Measurements from ENCODE around the gene ALG1. TPM values are rescaled to one million over a fixed set of nuclear protein-coding genes. Genes with fewer than 3 reads are reported as not detected.

ALG1 gene
- total RNA-seq, 1 experiment from 2014 or later, result 22.2 TPM

DNA sequence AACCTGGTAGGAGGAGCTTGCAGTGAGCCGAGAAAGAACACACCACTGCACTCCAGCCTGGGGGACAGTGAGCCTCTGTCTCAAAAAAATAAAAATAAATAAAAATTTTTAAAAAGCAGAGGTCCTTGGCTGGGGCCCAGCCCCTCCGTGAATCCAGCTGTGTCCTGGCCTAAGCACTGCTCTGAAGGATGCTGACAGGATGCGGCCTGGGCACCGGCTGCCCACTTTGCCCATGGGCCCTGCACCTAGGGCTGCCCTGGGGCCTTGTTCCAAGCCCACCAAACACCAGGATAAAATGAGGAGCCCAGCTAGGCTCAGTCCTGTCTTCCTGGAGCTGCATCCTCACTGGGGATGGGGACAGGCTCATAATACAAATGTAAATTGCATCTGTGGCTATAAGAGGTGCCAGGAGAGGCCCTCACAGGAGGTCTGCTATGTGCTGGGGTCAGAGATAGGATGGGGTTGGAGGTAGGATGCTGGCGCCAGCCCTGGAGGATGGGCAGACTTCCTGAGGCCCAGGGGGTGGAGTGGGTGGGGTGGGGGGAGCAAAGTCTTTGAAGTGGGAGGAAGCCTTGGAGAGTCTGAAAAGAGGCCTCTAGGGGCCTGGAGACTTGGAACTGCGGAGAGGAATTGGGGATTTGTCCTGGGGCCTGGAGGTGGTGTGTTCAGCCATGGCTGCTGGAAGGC lies 12.1 kb upstream of the ALG1 start:
- Histone ChIP-seq H3K27me3 (replicated peaks) (peaks cover 22% of the 10 kb centered on the region), H3K36me3 (no peaks in the 10 kb centered on the region), H3K9me3 (replicated peaks) (no peaks in the 10 kb centered on the region), H3K27ac (no peak overlapping the region), H3K4me1 (replicated peaks) (no peaks in the 10 kb centered on the region), H3K4me3 (no peak overlapping the region)
- DNase-seq (ENCODE audit: low read depth in 1 of 2, low spot score in 2 of 2), result no peak

GRCh38 chr16:5060073-5060641 lies 11.5 kb upstream of the ALG1 start:
- Histone ChIP-seq H3K36me3 (no peaks in the 10 kb centered on the region), H3K27me3 (replicated peaks) (peaks cover 28% of the 10 kb centered on the region), H3K9me3 (replicated peaks) (no peaks in the 10 kb centered on the region), H3K4me3 (no peak overlapping the region), H3K27ac (no peak overlapping the region), H3K4me1 (replicated peaks) (no peaks in the 10 kb centered on the region)
- DNase-seq (ENCODE audit: low read depth in 1 of 2, low spot score in 2 of 2), result no peak

- no peak for DNase-seq (ENCODE audit: low read depth in 1 of 2, low spot score in 2 of 2)
- Histone ChIP-seq H3K27me3 (replicated peaks) (peaks cover 40% of the 10 kb centered on the region), H3K9me3 (replicated peaks) (no peaks in the 10 kb centered on the region), H3K4me1 (replicated peaks) (no peaks in the 10 kb centered on the region), H3K4me3 (no peak overlapping the region), H3K27ac (no peak overlapping the region), H3K36me3 (no peaks in the 10 kb centered on the region)
These were observed 9.6 kb upstream of the ALG1 start for GRCh38 chr16:5062051-5062450.

DNA sequence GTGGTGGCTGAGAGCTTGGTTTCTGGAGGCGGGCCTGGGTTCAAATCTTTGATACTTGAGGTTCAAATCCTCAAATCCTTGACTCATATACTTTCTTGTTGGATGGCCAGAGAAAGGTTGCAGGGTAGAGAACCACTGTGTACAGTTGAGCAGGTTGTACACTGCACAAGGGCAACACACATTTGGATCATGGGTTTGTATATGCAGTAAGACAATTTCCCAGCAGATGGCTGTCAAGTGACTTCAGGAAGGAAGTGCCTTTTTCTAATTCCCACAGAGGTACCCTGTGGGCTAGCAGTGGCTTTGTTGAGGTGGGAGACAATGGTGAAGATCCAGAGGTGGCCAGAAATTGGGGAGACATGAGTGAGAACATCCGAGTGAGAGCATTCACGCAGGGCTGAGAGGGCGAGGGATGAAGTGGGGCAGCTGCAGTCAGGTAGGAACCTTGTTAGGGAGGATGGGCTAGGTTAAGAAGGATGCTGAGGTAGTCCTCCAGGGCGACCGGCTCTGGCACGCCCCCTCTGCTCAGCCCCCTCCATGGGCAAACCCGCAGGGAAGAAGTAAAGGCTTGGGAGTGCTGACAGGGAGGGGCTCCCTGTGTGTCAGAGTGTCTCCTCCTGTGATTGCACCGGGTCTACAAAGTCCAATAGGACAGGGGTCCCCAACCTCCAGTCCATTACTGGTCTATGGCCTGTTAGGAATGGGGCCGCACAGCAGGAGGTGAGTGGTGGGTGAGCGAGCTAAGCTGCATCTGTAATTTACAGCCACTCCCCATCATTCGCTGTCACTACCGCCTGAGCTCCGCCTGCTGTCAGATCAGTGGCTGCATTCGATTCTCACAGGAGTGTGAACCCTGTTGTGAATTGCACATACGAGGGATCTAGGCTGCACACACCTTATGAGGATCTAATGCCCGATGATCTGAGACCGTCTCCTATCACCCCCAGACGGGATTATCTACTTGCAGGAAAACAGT lies 8.6 kb upstream of the ALG1 start:
- no peak overlapping the region for H3K4me3 ChIP-seq
- peaks cover 50% of the 10 kb centered on the region for H3K27me3 ChIP-seq (replicated peaks)
- no peaks in the 10 kb centered on the region for H3K36me3 ChIP-seq
- H3K27ac ChIP-seq, result no peak overlapping the region
- H3K4me1 ChIP-seq (replicated peaks), result no peaks in the 10 kb centered on the region
- H3K9me3 ChIP-seq (replicated peaks), result no peaks in the 10 kb centered on the region
- no peak for DNase-seq (ENCODE audit: low read depth in 1 of 2, low spot score in 2 of 2)

GRCh38 chr16:5064915-5065314 lies 6.7 kb upstream of the ALG1 start:
- Histone ChIP-seq H3K4me3 (no peak overlapping the region), H3K27ac (no peak overlapping the region), H3K36me3 (no peaks in the 10 kb centered on the region), H3K9me3 (replicated peaks) (no peaks in the 10 kb centered on the region), H3K4me1 (replicated peaks) (no peaks in the 10 kb centered on the region), H3K27me3 (replicated peaks) (peaks cover 51% of the 10 kb centered on the region)
- DNase-seq (ENCODE audit: low read depth in 1 of 2, low spot score in 2 of 2), result no peak

GRCh38 chr16:5065326-5065725 lies 6.3 kb upstream of the ALG1 start:
- Histone ChIP-seq H3K27me3 (replicated peaks) (peaks cover 51% of the 10 kb centered on the region), H3K36me3 (no peaks in the 10 kb centered on the region), H3K9me3 (replicated peaks) (no peaks in the 10 kb centered on the region)

GRCh38 chr16:5065813-5066212 lies 5.8 kb upstream of the ALG1 start, which contains the start of gene C16orf89:
C16orf89 (minus strand) TSS chr16:5065956; CDS start chr16:5065908, 48 bp downstream.
- Histone ChIP-seq H3K36me3 (no peaks in the 10 kb centered on the region), H3K4me1 (replicated peaks) (no peaks in the 10 kb centered on the region), H3K27me3 (replicated peaks) (peaks cover 51% of the 10 kb centered on the region), H3K9me3 (replicated peaks) (no peaks in the 10 kb centered on the region), H3K27ac (no peak within 1 kb of the TSS), H3K4me3 (no peak within 1 kb of the TSS)
- DNase-seq (ENCODE audit: low read depth in 1 of 2, low spot score in 2 of 2), result no peak

More at GRCh38 chr16:5065326-5065725, 6.3 kb upstream of the ALG1 start:
- H3K27ac ChIP-seq, result no peak overlapping the region
- no peak for DNase-seq (ENCODE audit: low read depth in 1 of 2, low spot score in 2 of 2)
- H3K4me3 ChIP-seq, result no peak overlapping the region
- no peaks in the 10 kb centered on the region for H3K4me1 ChIP-seq (replicated peaks)

DNA sequence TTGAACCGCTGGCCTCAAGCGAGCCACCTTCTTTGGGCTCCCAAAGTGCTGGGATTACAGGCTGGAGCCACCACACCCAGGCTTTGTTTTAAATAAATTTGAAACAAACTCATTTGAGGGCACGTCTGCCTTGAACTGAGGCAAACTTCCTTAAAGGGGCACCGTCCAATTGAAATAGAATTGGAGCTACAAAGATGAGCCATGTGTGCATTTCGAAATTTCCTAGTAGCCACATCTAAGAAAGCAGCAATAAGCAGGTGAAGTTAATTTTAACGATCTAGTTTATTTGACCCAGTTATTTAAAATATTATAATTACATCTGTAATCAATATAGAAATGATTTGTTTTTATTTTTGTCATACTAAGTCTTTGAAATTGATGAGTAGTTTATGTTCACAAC lies 5.1 kb upstream of the ALG1 start:
- DNase-seq (ENCODE audit: low read depth in 1 of 2, low spot score in 2 of 2), result no peak
- peaks cover 51% of the 10 kb centered on the region for H3K27me3 ChIP-seq (replicated peaks)
- no peaks in the 10 kb centered on the region for H3K9me3 ChIP-seq (replicated peaks)
- peaks cover 6% of the 10 kb centered on the region for H3K4me1 ChIP-seq (replicated peaks)
- no peak overlapping the region for H3K27ac ChIP-seq
- no peaks in the 10 kb centered on the region for H3K36me3 ChIP-seq
- no peak overlapping the region for H3K4me3 ChIP-seq

GRCh38 chr16:5069048-5069447 lies 2.6 kb upstream of the ALG1 start:
- Histone ChIP-seq H3K27ac (no peak overlapping the region), H3K36me3 (peaks cover 8% of the 10 kb centered on the region), H3K4me3 (no peak overlapping the region), H3K4me1 (replicated peaks) (peaks cover 15% of the 10 kb centered on the region), H3K9me3 (replicated peaks) (no peaks in the 10 kb centered on the region), H3K27me3 (replicated peaks) (peaks cover 37% of the 10 kb centered on the region)
- DNase-seq (ENCODE audit: low read depth in 1 of 2, low spot score in 2 of 2), result no peak

DNA sequence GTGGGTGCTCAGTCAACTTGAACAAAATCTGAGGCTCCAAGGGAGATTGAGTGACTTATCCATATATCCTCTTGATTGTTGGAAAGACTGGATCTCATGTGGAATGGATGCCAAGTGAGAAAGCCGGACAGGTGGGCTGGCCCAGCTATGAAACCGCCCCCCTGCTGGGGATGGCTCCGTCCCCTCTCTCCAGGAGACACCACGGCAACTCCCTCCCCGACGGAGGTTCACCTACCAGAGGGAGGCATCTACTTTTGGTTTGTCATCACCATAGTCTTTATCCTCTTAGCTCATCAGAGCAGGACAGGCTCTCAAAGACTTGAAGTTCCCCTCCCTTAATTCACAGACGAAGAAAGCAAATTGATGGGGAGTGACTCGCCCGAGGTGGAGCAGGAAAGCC lies 1.8 kb upstream of the ALG1 start:
- H3K36me3 ChIP-seq, result peaks cover 16% of the 10 kb centered on the region
- DNase-seq (ENCODE audit: low read depth in 1 of 2, low spot score in 2 of 2), result no peak
- H3K27me3 ChIP-seq (replicated peaks), result peaks cover 29% of the 10 kb centered on the region
- peaks cover 15% of the 10 kb centered on the region for H3K4me1 ChIP-seq (replicated peaks)
- no peaks in the 10 kb centered on the region for H3K9me3 ChIP-seq (replicated peaks)
- H3K4me3 ChIP-seq, result no peak overlapping the region
- no peak overlapping the region for H3K27ac ChIP-seq

DNA sequence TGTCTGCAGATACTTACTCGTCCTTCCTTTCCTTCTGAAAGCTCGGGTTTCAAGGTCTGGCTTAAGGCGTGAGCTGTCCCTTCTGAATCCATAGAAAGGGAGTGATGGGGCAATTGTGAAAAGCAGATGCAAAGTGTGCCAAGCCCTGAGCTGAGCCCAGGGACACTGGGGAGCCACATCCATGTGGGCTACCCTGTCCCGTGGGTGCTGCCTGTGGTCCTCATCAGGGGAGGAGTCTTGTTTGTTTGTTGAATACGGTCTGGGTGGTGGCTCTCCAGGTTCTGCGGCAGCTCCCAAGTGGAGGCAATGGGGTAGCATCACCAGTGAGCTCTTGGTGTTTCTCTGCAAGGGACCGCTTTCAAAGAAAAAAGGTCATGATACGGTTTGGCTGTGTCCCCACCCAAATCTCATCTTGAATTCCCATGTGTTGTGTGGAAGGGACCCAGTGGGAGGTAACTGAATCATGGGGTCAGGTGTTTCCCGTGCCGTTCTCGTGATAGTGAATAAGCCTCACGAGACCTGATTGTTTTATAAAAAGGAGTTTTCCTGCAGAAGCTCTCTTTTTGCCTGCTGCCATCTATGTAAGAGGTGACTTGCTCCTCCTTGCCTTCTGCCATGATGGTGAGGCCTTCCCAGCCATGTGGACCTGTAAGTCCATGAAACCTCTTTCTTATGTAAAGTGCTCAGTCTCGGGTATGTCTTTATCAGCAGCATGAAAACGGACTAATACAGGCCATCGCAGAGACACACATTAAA lies 1.0 kb upstream of the ALG1 start:
- H3K27ac ChIP-seq, result no peak overlapping the region
- H3K9me3 ChIP-seq (replicated peaks), result no peaks in the 10 kb centered on the region
- DNase-seq (ENCODE audit: low read depth in 1 of 2, low spot score in 2 of 2), result no peak

DNA sequence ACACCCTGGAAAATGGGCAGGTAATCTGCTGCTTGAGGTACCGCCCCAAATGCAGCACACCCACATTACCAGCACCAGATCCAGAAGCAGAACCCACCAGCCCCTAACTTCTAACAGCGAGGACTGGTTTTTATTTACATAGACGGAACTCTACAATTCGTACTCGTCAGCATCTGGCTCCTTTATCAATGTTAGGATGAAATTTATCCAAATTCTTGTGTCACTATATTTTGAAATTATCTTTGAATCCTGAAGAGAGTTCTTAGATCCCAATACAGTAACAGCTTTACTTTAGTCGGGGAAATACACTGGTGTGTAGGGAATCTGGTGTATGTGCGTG lies 332 bp upstream of the ALG1 start:
- H3K27ac ChIP-seq, result peak overlapping the region; percentile 16

More for the DNA sequence above, 1.0 kb upstream of the ALG1 start:
- Histone ChIP-seq H3K36me3 (peaks cover 24% of the 10 kb centered on the region), H3K27me3 (replicated peaks) (peaks cover 23% of the 10 kb centered on the region; the same call in 1 of the 2 replicates), H3K4me1 (replicated peaks) (peaks cover 15% of the 10 kb centered on the region), H3K4me3 (no peak overlapping the region)

More for the DNA sequence above, 332 bp upstream of the ALG1 start:
- no peak for DNase-seq (ENCODE audit: low read depth in 1 of 2, low spot score in 2 of 2)
- Histone ChIP-seq H3K36me3 (peaks cover 31% of the 10 kb centered on the region), H3K4me1 (replicated peaks) (peaks cover 15% of the 10 kb centered on the region), H3K9me3 (replicated peaks) (no peaks in the 10 kb centered on the region), H3K4me3 (peak overlapping the region; percentile 77), H3K27me3 (replicated peaks) (peaks cover 16% of the 10 kb centered on the region; the same call in 1 of the 2 replicates)
